GM12875 (cell line): ENCODE results near the gene DSG3.
"Not testable (repeated sequence)": the region's sequence is repeated elsewhere in the genome, so short reads cannot be mapped to it uniquely, and the experiment has no call there.

ENCODE experiments used
- H3K4me3 ChIP-seq: one replicate; pipeline ENCODE4 v1.5.1; 2011; ENCODE audit warnings: low read depth, low read length, control low read depth
- CTCF ChIP-seq: IDR thresholded peaks from 2 replicates; pipeline ENCODE4 v1.5.1; 2011; ENCODE audit warnings: low read depth, mild to moderate bottlenecking, control low read depth, inconsistent platforms, low read length, moderate library complexity, borderline replicate concordance; ENCODE audit not compliant: insufficient read depth

The DSG3 gene

GRCh38 chr18:31490387-31490786, 42.8 kb downstream of the DSG3 start:
- no peak for TF ChIP-seq CTCF
- H3K4me3 ChIP-seq = no peak overlapping the region

GRCh38 chr18:31490833-31491232, 43.3 kb downstream of the DSG3 start:
- no peak overlapping the region for H3K4me3 ChIP-seq
- no peak for TF ChIP-seq CTCF

- no peak for TF ChIP-seq CTCF
- H3K4me3 ChIP-seq = no peak overlapping the region
Measured at GRCh38 chr18:31491586-31491985, 44.0 kb downstream of the DSG3 start.

- no peak overlapping the region for H3K4me3 ChIP-seq
- TF ChIP-seq CTCF = no peak
Measured at GRCh38 chr18:31492671-31493070, 45.1 kb downstream of the DSG3 start.

- no peak overlapping the region for H3K4me3 ChIP-seq
- no peak for TF ChIP-seq CTCF
Measured at GRCh38 chr18:31493171-31493570, 45.6 kb downstream of the DSG3 start.

- no peak overlapping the region for H3K4me3 ChIP-seq
- no peak for TF ChIP-seq CTCF
Measured at GRCh38 chr18:31493941-31494340, 46.4 kb downstream of the DSG3 start.

GRCh38 chr18:31494705-31495244, 47.2 kb downstream of the DSG3 start:
- H3K4me3 ChIP-seq = not testable (repeated sequence)

GRCh38 chr18:31497404-31497835, 49.9 kb downstream of the DSG3 start:
- TF ChIP-seq CTCF = no peak
- peak overlapping the region; percentile 94 for H3K4me3 ChIP-seq
